GM12801 (cell line): ENCODE measurements around the gene CRTAC1.

Experiments used
- CTCF ChIP-seq: IDR thresholded peaks from one replicate; pipeline ENCODE4 v1.5.1; 2011; ENCODE audit warnings: control low read depth; ENCODE audit not compliant: insufficient read length; ENCODE audit errors: extremely low read depth

Gene CRTAC1

GRCh38 chr10:97927622-97928021, 102.8 kb downstream of the CRTAC1 start:
- TF ChIP-seq CTCF: no peak

GRCh38 chr10:97926055-97926454, 104.4 kb downstream of the CRTAC1 start:
- TF ChIP-seq CTCF: no peak

GRCh38 chr10:97925308-97925938, 105.0 kb downstream of the CRTAC1 start:
- TF ChIP-seq CTCF: no peak

GRCh38 chr10:97924678-97925077, 105.7 kb downstream of the CRTAC1 start:
- no peak for TF ChIP-seq CTCF

GRCh38 chr10:97923476-97923875, 106.9 kb downstream of the CRTAC1 start:
- no peak for TF ChIP-seq CTCF

GRCh38 chr10:97923057-97923456, 107.4 kb downstream of the CRTAC1 start:
- TF ChIP-seq CTCF: no peak

GRCh38 chr10:97922022-97922758, 108.2 kb downstream of the CRTAC1 start:
- TF ChIP-seq CTCF: no peak
